ENCODE data around the gene IQCE. TPM values are rescaled to one million over a fixed set of nuclear protein-coding genes. Genes with fewer than 3 reads are reported as not detected.

The IQCE gene
- total RNA-seq, 6 donors from 2014 or later = 18.0 to 51.3 (median 23.9) TPM

DNA sequence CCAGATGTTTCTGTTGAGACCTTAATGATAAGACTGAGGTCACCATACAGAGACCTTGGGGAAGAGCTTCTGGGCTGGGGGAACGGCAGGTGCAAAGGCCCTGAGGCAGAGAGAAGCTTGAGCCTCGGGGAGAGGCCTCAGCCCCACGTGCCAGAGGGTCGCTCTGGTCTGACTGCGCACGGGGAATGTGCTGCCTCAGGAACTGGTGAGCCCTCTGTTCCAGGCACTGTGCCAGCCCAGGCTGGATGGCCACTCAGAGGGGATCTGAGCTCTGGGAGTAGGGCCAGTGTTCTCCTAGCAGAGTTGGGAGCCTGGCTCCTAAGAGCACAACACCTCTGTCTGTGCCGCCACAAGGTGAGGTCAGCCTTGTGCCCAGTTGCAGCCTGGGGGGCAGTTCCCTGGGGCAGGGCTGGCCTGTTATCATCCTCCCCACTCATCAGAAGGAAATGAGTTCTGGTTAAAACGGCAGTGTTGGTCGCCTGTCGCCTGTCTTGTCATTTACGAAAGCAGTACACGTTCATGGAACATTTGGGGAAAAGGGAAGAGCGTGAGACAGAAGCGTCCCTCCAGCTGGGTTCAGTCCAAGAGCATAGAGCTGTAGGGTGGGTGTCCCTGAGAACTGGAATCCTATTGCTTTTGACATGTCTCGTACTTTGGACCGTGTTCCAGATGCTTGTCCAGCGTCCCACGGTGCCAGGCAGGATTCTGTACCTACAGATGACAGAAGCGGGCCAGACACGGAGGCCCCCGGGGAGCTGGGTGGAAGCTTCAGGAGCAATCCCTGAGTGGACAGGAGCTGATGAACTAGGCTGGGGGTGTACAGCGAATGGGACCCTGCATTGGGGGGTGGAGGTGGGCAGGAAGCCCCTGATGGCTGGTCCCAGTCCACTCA, 77.3 kb downstream of the IQCE start:
- H3K27me3 ChIP-seq = no peaks in the 10 kb centered on the region
- no peak overlapping the region for H3K4me3 ChIP-seq
- H3K4me1 ChIP-seq = peaks cover 57 to 94% (median 80%) of the 10 kb centered on the region in 4 donors
- H3K27ac ChIP-seq = peak overlapping the region in 3 of 4 donors; percentile 52 to 93 (median 68)
- no peak for ATAC-seq (ENCODE audit: low FRiP score in 2 of 2)
- no peaks in the 10 kb centered on the region for H3K36me3 ChIP-seq
- no peaks in the 10 kb centered on the region for H3K9me3 ChIP-seq
- peak in 1 of 2 donors; percentile 55 for DNase-seq
- WGBS, 2 donors = 76 to 82% methylated on average over 20 to 22 of the region's 22 CpGs
- TF ChIP-seq POLR2AphosphoS5 (IDR thresholded peaks at IDR 0.05) = no peak
- peak in 1 of 4 donors; percentile 44 for TF ChIP-seq POLR2A (IDR thresholded peaks at IDR 0.05)
- no peak for TF ChIP-seq CTCF (IDR thresholded peaks at IDR 0.05)
- TF ChIP-seq EP300 (IDR thresholded peaks at IDR 0.05) = no peak

- Histone ChIP-seq H3K36me3 (no peaks in the 10 kb centered on the region), H3K4me3 (no peak overlapping the region), H3K4me1 (peaks cover 64 to 99% (median 87%) of the 10 kb centered on the region in 4 donors), H3K9me3 (no peaks in the 10 kb centered on the region), H3K27me3 (no peaks in the 10 kb centered on the region), H3K27ac (peak overlapping the region; percentile 28 to 93 (median 60))
- DNase-seq (peak in 1 of 2 donors; percentile 79), ATAC-seq (ENCODE audit: low FRiP score in 2 of 2) (no peak)
- 81 to 85% methylated on average over 8 to 17 of the region's 17 CpGs for WGBS, 2 donors
- TF ChIP-seq CTCF (IDR thresholded peaks at IDR 0.05) = no peak
- TF ChIP-seq EP300 (IDR thresholded peaks at IDR 0.05) = no peak
- TF ChIP-seq POLR2AphosphoS5 (IDR thresholded peaks at IDR 0.05) = no peak
- TF ChIP-seq POLR2A (IDR thresholded peaks at IDR 0.05) = no peak
These were observed 78.3 kb downstream of the IQCE start for GRCh38 chr7:2637066-2637471.

GRCh38 chr7:2637505-2638223, 78.9 kb downstream of the IQCE start:
- Histone ChIP-seq H3K4me1 (peaks cover 69 to 98% (median 85%) of the 10 kb centered on the region in 4 donors), H3K36me3 (no peaks in the 10 kb centered on the region), H3K9me3 (no peaks in the 10 kb centered on the region), H3K27ac (peak overlapping the region in 3 of 4 donors; percentile 52 to 93 (median 68)), H3K27me3 (no peaks in the 10 kb centered on the region), H3K4me3 (no peak overlapping the region)
- TF ChIP-seq CTCF (IDR thresholded peaks at IDR 0.05) = peak in 2 of 6 experiments; percentile 24 to 40
- TF ChIP-seq EP300 (IDR thresholded peaks at IDR 0.05) = peak in 2 of 4 donors; percentile 2 to 19
- TF ChIP-seq POLR2AphosphoS5 (IDR thresholded peaks at IDR 0.05) = no peak
- TF ChIP-seq POLR2A (IDR thresholded peaks at IDR 0.05) = no peak
- WGBS, 2 donors = 62 to 79% methylated on average over 14 to 16 of the region's 23 CpGs
- peak in 1 of 2 donors; percentile 29 for ATAC-seq (ENCODE audit: low FRiP score in 2 of 2)
- peak; percentile 73 to 75 for DNase-seq

GRCh38 chr7:2638224-2638991, 79.6 kb downstream of the IQCE start:
- Histone ChIP-seq H3K9me3 (no peaks in the 10 kb centered on the region), H3K27me3 (no peaks in the 10 kb centered on the region), H3K4me1 (peaks cover 69 to 98% (median 79%) of the 10 kb centered on the region in 4 donors), H3K4me3 (no peak overlapping the region), H3K27ac (peak overlapping the region in 3 of 4 donors; percentile 52 to 93 (median 68)), H3K36me3 (no peaks in the 10 kb centered on the region)
- peak in 1 of 2 donors; percentile 10 for ATAC-seq (ENCODE audit: low FRiP score in 2 of 2)
- peak in 1 of 2 donors; percentile 82 for DNase-seq
- WGBS, 2 donors = 72 to 92% methylated on average over 11 to 25 of the region's 34 CpGs
- TF ChIP-seq POLR2A (IDR thresholded peaks at IDR 0.05) = no peak
- no peak for TF ChIP-seq POLR2AphosphoS5 (IDR thresholded peaks at IDR 0.05)
- TF ChIP-seq CTCF (IDR thresholded peaks at IDR 0.05) = no peak
- no peak for TF ChIP-seq EP300 (IDR thresholded peaks at IDR 0.05)

All from upper lobe of left lung (tissue), 6 donors.